Upper lobe of left lung (tissue), 6 donors: ENCODE results near the gene PREX1. TPM values are rescaled to one million over a fixed set of nuclear protein-coding genes. Genes with fewer than 3 reads are reported as not detected.

Source experiments
- ATAC-seq, 2 donors: fragments of 200-7000 bp; cut with Tn5 transposase; one replicate each; pipeline ENCODE4 v1.9.1; 2022; ENCODE audit warnings: mild to moderate bottlenecking in 2 of 2, moderate library complexity in 2 of 2; ENCODE audit not compliant: low FRiP score in 2 of 2
- DNase-seq, 2 donors: peaks; one replicate each; pipeline ENCODE4 v3.0.0-alpha.2; 2019 to 2020
- H3K27ac ChIP-seq, 4 donors: fragments of 200-600 bp; sonication (generic); one replicate each; pipeline ENCODE4 v1.5.1; 2016 to 2019
- H3K27me3 ChIP-seq, 4 donors: fragments of 200-600 bp; sonication (generic); one replicate each; pipeline ENCODE4 v1.5.1; 2017 to 2019
- H3K36me3 ChIP-seq, 4 donors: fragments of 200-600 bp; sonication (generic); one replicate each; pipeline ENCODE4 v1.5.1; 2016 to 2019
- H3K4me1 ChIP-seq, 4 donors: fragments of 200-600 bp; sonication (generic); one replicate each; pipeline ENCODE4 v1.5.1; 2018 to 2019
- H3K4me3 ChIP-seq, 4 donors: fragments of 200-600 bp; sonication (generic); one replicate each; pipeline ENCODE4 v1.5.1; 2017 to 2019; ENCODE audit warnings: mild to moderate bottlenecking in 2 of 4, moderate library complexity in 1 of 4
- H3K9me3 ChIP-seq, 4 donors: fragments of 200-600 bp; sonication (generic); one replicate each; pipeline ENCODE4 v1.5.1; 2018 to 2019
- CTCF ChIP-seq, 6 experiments: fragments of 450-650 bp in 4 of 6; fragments of 200-600 bp in 2 of 6; sonication (generic) in 2 of 6; IDR thresholded peaks; one replicate each; pipeline ENCODE4 v1.5.1; 2016 to 2019; ENCODE audit warnings: antibody characterized with exemption in 6 of 6
- EP300 ChIP-seq, 4 donors: sonication (generic); formaldehyde crosslinking; IDR thresholded peaks; one replicate each; pipeline ENCODE4 v1.5.1; 2017; ENCODE audit warnings: antibody characterized with exemption in 4 of 4, control low read depth in 2 of 4
- POLR2A ChIP-seq, 4 donors: fragments of 450-650 bp; IDR thresholded peaks; one replicate each; pipeline ENCODE4 v1.5.1; 2016 to 2017; ENCODE audit warnings: antibody characterized with exemption in 4 of 4, mild to moderate bottlenecking in 2 of 4
- POLR2AphosphoS5 ChIP-seq, 2 donors: sonication (generic); formaldehyde crosslinking; IDR thresholded peaks; one replicate each; pipeline ENCODE4 v1.5.1; 2017; ENCODE audit warnings: antibody characterized with exemption in 2 of 2
- WGBS, 2 donors: methylation state at CpG; one replicate each; pipeline ENCODE4 v1.1.5; 2017 to 2018; 5-methylcytosine and 5-hydroxymethylcytosine counted together
- total RNA-seq, 6 donors: library from RNA; depleted of rRNA in 4 of 6; stranded (reverse); fragments of >200 nt in 4 of 6; gene quantifications; one replicate each; pipeline versions ENCODE4 v1.1.0 to v1.2.1, GENCODE V29; 2016 to 2021
- donor health status: DM: no; HTN: no; CAD: no; lungs with moderate emphysema.
- donor health status: DM: no; HTN: yes; CAD: no; lungs with severe emphysema.

The PREX1 gene
- total RNA-seq, 6 donors from 2014 or later, result 42.8 to 177 (median 74.6) TPM

GRCh38 chr20:48633620-48634257, 194.1 kb downstream of the PREX1 start:
- ATAC-seq (no peak), DNase-seq (no peak)
- WGBS, 2 donors, result 87 to 89% methylated on average over 5 to 8 of the region's 9 CpGs
- TF ChIP-seq POLR2AphosphoS5 (IDR thresholded peaks at IDR 0.05) (no peak), CTCF (IDR thresholded peaks at IDR 0.05) (no peak), POLR2A (IDR thresholded peaks at IDR 0.05) (no peak), EP300 (IDR thresholded peaks at IDR 0.05) (no peak)
- Histone ChIP-seq H3K9me3 (no peaks in the 10 kb centered on the region), H3K36me3 (peaks cover 3 to 99% (median 79%) of the 10 kb centered on the region in 4 donors), H3K27ac (no peak overlapping the region), H3K4me1 (no peaks in the 10 kb centered on the region), H3K4me3 (no peak overlapping the region), H3K27me3 (no peaks in the 10 kb centered on the region)

GRCh38 chr20:48632825-48633619, 194.8 kb downstream of the PREX1 start:
- ATAC-seq, result no peak
- 80 to 89% methylated on average over 9 to 12 of the region's 12 CpGs for WGBS, 2 donors
- no peak for DNase-seq
- Histone ChIP-seq H3K27ac (no peak overlapping the region), H3K27me3 (no peaks in the 10 kb centered on the region), H3K36me3 (peaks cover 3 to 99% (median 79%) of the 10 kb centered on the region in 4 donors), H3K4me3 (no peak overlapping the region), H3K4me1 (no peaks in the 10 kb centered on the region), H3K9me3 (no peaks in the 10 kb centered on the region)
- TF ChIP-seq CTCF (IDR thresholded peaks at IDR 0.05), result no peak
- no peak for TF ChIP-seq EP300 (IDR thresholded peaks at IDR 0.05)
- TF ChIP-seq POLR2AphosphoS5 (IDR thresholded peaks at IDR 0.05), result no peak
- no peak for TF ChIP-seq POLR2A (IDR thresholded peaks at IDR 0.05)

- Histone ChIP-seq H3K36me3 (peaks cover 3 to 99% (median 82%) of the 10 kb centered on the region in 4 donors), H3K27me3 (no peaks in the 10 kb centered on the region), H3K4me3 (no peak overlapping the region), H3K4me1 (no peaks in the 10 kb centered on the region), H3K9me3 (no peaks in the 10 kb centered on the region), H3K27ac (no peak overlapping the region)
- no peak for DNase-seq
- TF ChIP-seq POLR2AphosphoS5 (IDR thresholded peaks at IDR 0.05) (no peak), EP300 (IDR thresholded peaks at IDR 0.05) (no peak), POLR2A (IDR thresholded peaks at IDR 0.05) (no peak), CTCF (IDR thresholded peaks at IDR 0.05) (no peak)
- ATAC-seq, result no peak
- 86 to 87% methylated on average over 10 to 29 of the region's 29 CpGs for WGBS, 2 donors
Observed at GRCh38 chr20:48632017-48632824, 195.6 kb downstream of the PREX1 start.

- H3K4me3 ChIP-seq, result no peak overlapping the region
- H3K4me1 ChIP-seq, result no peaks in the 10 kb centered on the region
- 83 to 91% methylated on average over 14 to 16 of the region's 16 CpGs for WGBS, 2 donors
- no peaks in the 10 kb centered on the region for H3K9me3 ChIP-seq
- DNase-seq (no peak), ATAC-seq (no peak)
- H3K27me3 ChIP-seq, result no peaks in the 10 kb centered on the region
- no peak overlapping the region for H3K27ac ChIP-seq
- TF ChIP-seq EP300 (IDR thresholded peaks at IDR 0.05) (no peak), CTCF (IDR thresholded peaks at IDR 0.05) (no peak), POLR2AphosphoS5 (IDR thresholded peaks at IDR 0.05) (no peak), POLR2A (IDR thresholded peaks at IDR 0.05) (no peak)
- peaks cover 3 to 99% (median 81%) of the 10 kb centered on the region in 4 donors for H3K36me3 ChIP-seq
Observed at GRCh38 chr20:48631114-48632016, 196.4 kb downstream of the PREX1 start.
